Right atrium auricular region (tissue), 2 donors: ENCODE data around the gene MXRA7. TPM values are rescaled to one million over a fixed set of nuclear protein-coding genes. Genes with fewer than 3 reads are reported as not detected.

Source experiments
- DNase-seq: peaks from one replicate; pipeline ENCODE4 v3.0.0-alpha.2; 2019; ENCODE audit warnings: low spot score
- H3K27ac ChIP-seq, 2 donors: fragments of 200-600 bp; sonication (generic); 1 replicate in 1 of 2; 2 replicates in 1 of 2; pipeline ENCODE4 v1.5.1; 2016 to 2019
- H3K27me3 ChIP-seq, 2 donors: fragments of 200-600 bp; sonication (generic); one replicate each; pipeline versions ENCODE4 v1.5.1 to v1.6.0; 2017 to 2019
- H3K36me3 ChIP-seq: fragments of 200-600 bp; sonication (generic); one replicate; pipeline ENCODE4 v1.5.1; 2016
- H3K4me1 ChIP-seq, 2 donors: fragments of 200-600 bp; sonication (generic); one replicate each; pipeline versions ENCODE4 v1.5.1 to v1.6.0; 2017 to 2019
- H3K4me3 ChIP-seq, 2 donors: fragments of 200-600 bp; sonication (generic); 1 replicate in 1 of 2; 2 replicates in 1 of 2; pipeline ENCODE4 v1.5.1; 2017 to 2019; ENCODE audit warnings: mild to moderate bottlenecking in 1 of 2, moderate library complexity in 1 of 2
- H3K9me3 ChIP-seq, 2 donors: fragments of 200-600 bp; sonication (generic); one replicate each; pipeline ENCODE4 v1.5.1; 2019
- total RNA-seq, 2 donors: library from RNA; depleted of rRNA; stranded (reverse); fragments of >200 nt; gene quantifications; one replicate each; pipeline ENCODE4 v1.1.0, GENCODE V29; 2016
- TF ChIP-seq, protein P1 (sequence below), 2 donors: fragments of 200-600 bp; sonication (generic); IDR thresholded peaks; one replicate each; pipeline ENCODE4 v1.5.1; 2019; ENCODE audit warnings: antibody characterized with exemption in 2 of 2

The MXRA7 gene
- total RNA-seq, 2 donors from 2014 or later = 440 to 644 TPM

DNA sequence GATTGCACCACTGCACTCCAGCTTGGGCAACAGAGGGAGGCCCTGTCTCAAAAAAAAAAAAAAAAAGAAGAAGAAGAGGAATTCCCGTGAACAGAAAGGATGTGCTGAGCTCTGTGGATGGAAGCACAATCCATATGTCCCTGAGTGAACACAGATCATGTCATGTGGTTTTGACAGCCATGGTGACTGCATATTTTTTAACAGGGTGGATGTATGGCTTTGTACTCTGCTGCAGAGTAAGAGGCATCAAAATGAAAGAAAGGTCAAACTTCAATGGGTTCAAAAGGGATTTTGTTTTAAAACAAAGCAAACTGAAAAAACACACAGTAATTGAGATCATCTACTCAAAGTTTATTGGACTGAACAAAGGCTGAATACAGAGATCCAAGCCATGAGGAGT is 31.5 kb downstream of the MXRA7 start:
- Histone ChIP-seq H3K27me3 (no peaks in the 10 kb centered on the region), H3K27ac (no peak overlapping the region), H3K9me3 (no peaks in the 10 kb centered on the region), H3K4me3 (no peak overlapping the region), H3K4me1 (peaks cover 0 to 36% of the 10 kb centered on the region in 2 donors), H3K36me3 (peaks cover 57% of the 10 kb centered on the region)
- DNase-seq = no peak
- TF ChIP-seq, protein P1, sequence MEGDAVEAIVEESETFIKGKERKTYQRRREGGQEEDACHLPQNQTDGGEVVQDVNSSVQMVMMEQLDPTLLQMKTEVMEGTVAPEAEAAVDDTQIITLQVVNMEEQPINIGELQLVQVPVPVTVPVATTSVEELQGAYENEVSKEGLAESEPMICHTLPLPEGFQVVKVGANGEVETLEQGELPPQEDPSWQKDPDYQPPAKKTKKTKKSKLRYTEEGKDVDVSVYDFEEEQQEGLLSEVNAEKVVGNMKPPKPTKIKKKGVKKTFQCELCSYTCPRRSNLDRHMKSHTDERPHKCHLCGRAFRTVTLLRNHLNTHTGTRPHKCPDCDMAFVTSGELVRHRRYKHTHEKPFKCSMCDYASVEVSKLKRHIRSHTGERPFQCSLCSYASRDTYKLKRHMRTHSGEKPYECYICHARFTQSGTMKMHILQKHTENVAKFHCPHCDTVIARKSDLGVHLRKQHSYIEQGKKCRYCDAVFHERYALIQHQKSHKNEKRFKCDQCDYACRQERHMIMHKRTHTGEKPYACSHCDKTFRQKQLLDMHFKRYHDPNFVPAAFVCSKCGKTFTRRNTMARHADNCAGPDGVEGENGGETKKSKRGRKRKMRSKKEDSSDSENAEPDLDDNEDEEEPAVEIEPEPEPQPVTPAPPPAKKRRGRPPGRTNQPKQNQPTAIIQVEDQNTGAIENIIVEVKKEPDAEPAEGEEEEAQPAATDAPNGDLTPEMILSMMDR (IDR thresholded peaks at IDR 0.05) = no peak

DNA sequence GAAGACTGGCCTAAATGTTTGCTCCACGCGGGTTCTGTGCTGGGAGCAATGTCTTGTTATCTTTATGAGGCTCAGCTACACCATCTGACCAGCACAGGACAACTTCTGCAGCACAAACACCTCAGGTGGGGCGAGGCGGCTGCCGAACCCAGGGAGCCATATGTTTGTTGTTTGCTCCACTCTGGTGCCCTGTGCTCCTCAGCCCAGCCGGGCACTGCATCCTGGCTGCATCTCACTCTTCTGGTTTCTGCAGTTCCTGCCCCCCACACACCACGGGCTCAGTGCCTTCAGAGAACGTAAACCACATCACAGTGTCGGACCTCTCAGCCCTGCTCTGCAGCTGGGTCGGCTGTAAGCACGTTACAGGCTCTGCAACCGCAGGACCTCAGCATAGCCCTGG is 32.4 kb downstream of the MXRA7 start:
- H3K27ac ChIP-seq = no peak overlapping the region
- TF ChIP-seq, protein P1 (IDR thresholded peaks at IDR 0.05) = no peak
- peaks cover 0 to 27% of the 10 kb centered on the region in 2 donors for H3K4me1 ChIP-seq
- H3K36me3 ChIP-seq = peaks cover 49% of the 10 kb centered on the region
- no peak overlapping the region for H3K4me3 ChIP-seq
- no peak for DNase-seq
- no peaks in the 10 kb centered on the region for H3K9me3 ChIP-seq
- H3K27me3 ChIP-seq = no peaks in the 10 kb centered on the region

GRCh38 chr17:76677406-76677805 is 33.4 kb downstream of the MXRA7 start:
- Histone ChIP-seq H3K4me3 (no peak overlapping the region), H3K27me3 (no peaks in the 10 kb centered on the region), H3K36me3 (peaks cover 40% of the 10 kb centered on the region), H3K27ac (no peak overlapping the region), H3K4me1 (peaks cover 0 to 21% of the 10 kb centered on the region in 2 donors), H3K9me3 (no peaks in the 10 kb centered on the region)
- no peak for DNase-seq
- TF ChIP-seq, protein P1 (IDR thresholded peaks at IDR 0.05) = no peak

DNA sequence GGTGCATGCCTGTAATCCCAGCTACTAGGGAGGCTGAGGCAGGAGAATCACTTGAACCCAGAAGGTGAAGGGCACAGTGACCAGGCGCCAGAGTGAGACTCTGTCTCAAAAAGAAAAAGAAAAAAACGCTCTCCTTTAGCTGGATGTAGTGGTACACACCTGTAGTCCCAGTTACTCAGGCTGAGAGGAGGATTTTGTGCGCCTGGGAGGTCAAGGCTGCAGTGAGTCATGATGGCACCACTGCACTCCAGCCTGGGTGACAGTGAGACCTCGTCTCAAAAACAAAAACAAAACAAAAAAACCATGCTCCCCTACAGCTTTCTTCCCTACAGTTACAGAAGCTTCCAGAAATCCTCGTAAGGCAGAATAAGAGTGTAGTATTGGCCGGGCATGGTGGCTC is 34.1 kb downstream of the MXRA7 start:
- Histone ChIP-seq H3K4me3 (no peak overlapping the region), H3K4me1 (peaks cover 0 to 17% of the 10 kb centered on the region in 2 donors), H3K36me3 (peaks cover 37% of the 10 kb centered on the region), H3K27ac (no peak overlapping the region), H3K27me3 (no peaks in the 10 kb centered on the region), H3K9me3 (no peaks in the 10 kb centered on the region)
- TF ChIP-seq, protein P1 (IDR thresholded peaks at IDR 0.05) = no peak
- no peak for DNase-seq

DNA sequence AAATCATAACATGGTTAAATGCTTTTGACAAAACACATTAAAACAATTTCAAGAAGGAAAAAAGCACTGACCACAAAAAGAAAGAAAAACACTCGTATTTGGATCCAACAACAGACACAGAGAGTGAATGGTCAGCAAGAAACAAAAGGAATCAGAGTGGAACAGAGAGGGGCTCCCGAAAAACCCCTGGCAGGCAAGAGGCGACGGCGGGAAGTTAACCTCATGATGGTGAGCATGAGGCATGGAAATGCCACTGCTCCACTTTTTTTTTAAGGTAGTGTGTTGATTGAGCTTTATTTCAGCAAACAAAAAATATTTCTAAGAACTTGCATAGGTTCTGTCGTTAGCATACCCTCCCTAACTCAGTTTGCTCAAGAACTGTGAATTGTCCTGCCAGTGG is 35.1 kb downstream of the MXRA7 start:
- H3K4me3 ChIP-seq = no peak overlapping the region
- H3K9me3 ChIP-seq = no peaks in the 10 kb centered on the region
- peaks cover 0 to 16% of the 10 kb centered on the region in 2 donors for H3K4me1 ChIP-seq
- no peaks in the 10 kb centered on the region for H3K27me3 ChIP-seq
- H3K36me3 ChIP-seq = peaks cover 32% of the 10 kb centered on the region
- no peak overlapping the region for H3K27ac ChIP-seq
- TF ChIP-seq, protein P1 (IDR thresholded peaks at IDR 0.05) = no peak
- no peak for DNase-seq

GRCh38 chr17:76674600-76674999 is 36.2 kb downstream of the MXRA7 start:
- TF ChIP-seq, protein P1 (IDR thresholded peaks at IDR 0.05) = no peak
- no peak for DNase-seq
- Histone ChIP-seq H3K27ac (no peak overlapping the region), H3K4me3 (no peak overlapping the region), H3K27me3 (no peaks in the 10 kb centered on the region), H3K36me3 (peaks cover 29% of the 10 kb centered on the region), H3K4me1 (peaks cover 0 to 19% of the 10 kb centered on the region in 2 donors), H3K9me3 (no peaks in the 10 kb centered on the region)
